ENCODE results near the gene ANGPT4. TPM values are rescaled to one million over a fixed set of nuclear protein-coding genes. Genes with fewer than 3 reads are reported as not detected.

Gene ANGPT4
- total and polyA plus RNA-seq, 2 of the 8 experiments (the other 6 are each of a cell fraction or from before 2014, with no cell fraction given): 0.07 to 0.33 TPM

- no peaks in the 10 kb centered on the region for H3K9me3 ChIP-seq (ENCODE audit: insufficient read depth in 2 of 2, low read depth in 1 of 2, low read length in 1 of 2)
- no peak overlapping the region for H4K91ac ChIP-seq (replicated peaks; ENCODE audit: insufficient read length, low read length)
- H3K14ac ChIP-seq (ENCODE audit: insufficient read length): no peak overlapping the region
- no peaks in the 10 kb centered on the region for H3K79me1 ChIP-seq (ENCODE audit: low read depth, low read length)
- H2BK15ac ChIP-seq (ENCODE audit: low read length): no peak overlapping the region
- H4K8ac ChIP-seq (ENCODE audit: extremely low read depth, insufficient read depth, low read length): no peak overlapping the region
- no peaks in the 10 kb centered on the region for H3K79me2 ChIP-seq (ENCODE audit: control insufficient read depth in 1 of 2, insufficient read depth in 2 of 2, low read length in 2 of 2)
- H3K36me3 ChIP-seq (ENCODE audit: control insufficient read depth in 2 of 4, insufficient read depth in 4 of 4, low read length in 3 of 4): no peaks in the 10 kb centered on the region
- no peak overlapping the region for H2BK120ac ChIP-seq (replicated peaks; ENCODE audit: low read depth, low read length)
- no peak overlapping the region for H4K5ac ChIP-seq (ENCODE audit: insufficient read length, low read depth, low read length)
- peaks cover 0 to 2% of the 10 kb centered on the region in 2 experiments for H4K20me1 ChIP-seq (replicated peaks in 1 of 2; ENCODE audit: control insufficient read depth in 1 of 2, insufficient read depth in 2 of 2, low read length in 2 of 2)
- H3K23ac ChIP-seq (ENCODE audit: insufficient read length): no peak overlapping the region
- H2BK5ac ChIP-seq (ENCODE audit: low read depth, low read length): no peak overlapping the region
- H3K56ac ChIP-seq (replicated peaks; ENCODE audit: insufficient read length, low read depth, low read length): no peak overlapping the region
- FAIRE-seq (no peak), DNase-seq (ENCODE audit: low read depth in 1 of 2, low spot score in 2 of 2) (no peak)
- no peak overlapping the region for H3K4me3 ChIP-seq (ENCODE audit: extremely low read depth in 1 of 4, insufficient read depth in 2 of 4, low read depth in 3 of 4, low read length in 4 of 4)
- no peak overlapping the region for H3K18ac ChIP-seq (ENCODE audit: extremely low read depth, low read length)
- TF ChIP-seq ATF2 (IDR thresholded peaks at IDR 0.05; ENCODE audit: low read length) (no peak), KDM1A (IDR thresholded peaks at IDR 0.05; ENCODE audit: borderline replicate concordance, low read length) (0 out of 2 replicates have a peak, but pooled peaks have one; percentile 55), TAF1 (IDR thresholded peaks at IDR 0.05; ENCODE audit: low read depth, low read length) (no peak)
- WGBS, 2 experiments (ENCODE audit: extremely low coverage in 1 of 2, insufficient coverage in 1 of 2, insufficient read length in 1 of 2, insufficient replicate concordance in 2 of 2, low coverage in 1 of 2, low lambda C conversion rate in 2 of 2, missing lambda C conversion rate in 1 of 2): 92% methylated on average over 4 of the region's 4 CpGs; no CpG with 5 or more reads in 1 of the 2 experiments
- ChIA-PET POLR2A (ENCODE audit: partially characterized antibody) (interaction anchor here (1.8 kb wide), 1 partner anchor 80 kb away, joined by 3 read pairs; no protein-coding TSS in a partner anchor), CTCF (ENCODE audit: partially characterized antibody) (interaction anchor here (0.6 to 1.8 kb wide), 7 partner anchors 8 to 1369 kb away, joined by 3 to 9 read pairs (median 4); no protein-coding TSS in a partner anchor)
- H2AK5ac ChIP-seq (ENCODE audit: low read depth, low read length): no peak overlapping the region
- no peak overlapping the region for H2AFZ ChIP-seq (ENCODE audit: low read length)
- H3K4ac ChIP-seq (replicated peaks; ENCODE audit: insufficient read length, low read depth, low read length): no peak overlapping the region
- no peaks in the 10 kb centered on the region for H3K23me2 ChIP-seq (ENCODE audit: low read depth, low read length)
- no peak overlapping the region for H2BK12ac ChIP-seq (ENCODE audit: low read depth, low read length)
- H3K9ac ChIP-seq (replicated peaks in 1 of 4; ENCODE audit: extremely low read depth in 1 of 4, low read depth in 3 of 4, low read length in 3 of 4): no peak overlapping the region
- no peak overlapping the region for H3K4me2 ChIP-seq (ENCODE audit: insufficient read depth in 1 of 2, low read depth in 2 of 2, low read length in 2 of 2)
- H3K4me1 ChIP-seq (replicated peaks in 1 of 4; ENCODE audit: control insufficient read depth in 3 of 4, insufficient read depth in 4 of 4, low read length in 3 of 4): no peaks in the 10 kb centered on the region; a peak in 1 of 7 replicates
- no peak overlapping the region for H2BK20ac ChIP-seq (ENCODE audit: low read length)
- no peaks in the 10 kb centered on the region; a peak in 1 of 7 replicates for H3K27me3 ChIP-seq (replicated peaks in 1 of 4; ENCODE audit: control insufficient read depth in 3 of 4, extremely low read depth in 1 of 4, insufficient read depth in 3 of 4, low read length in 3 of 4)
- H3K27ac ChIP-seq (ENCODE audit: low read depth, low read length): no peak overlapping the region
These were observed 62.6 kb downstream of the ANGPT4 start for GRCh38 chr20:853406-853996.
